Activated CD4-positive, alpha-beta T cell treated with anti-CD3 and anti-CD28 coated beads for 36 hours (primary cell): Measurements from ENCODE around the gene FBXO31. TPM values are rescaled to one million over a fixed set of nuclear protein-coding genes. Genes with fewer than 3 reads are reported as not detected.
A peak's percentile ranks its signal among the peaks of the same experiment; 100 is the strongest.

Experiments used
- ATAC-seq: fragments of 200-7000 bp; cut with Tn5 transposase; one replicate; pipeline ENCODE4 v1.10.0; 2021; ENCODE audit warnings: mild to moderate bottlenecking, moderate library complexity
- CTCF ChIA-PET: fragments of 350-600 bp; sonication (Branson Sonifier 250); formaldehyde crosslinking; loops from one replicate; lab custom pipeline; 2021; ENCODE audit warnings: antibody characterized with exemption; lab: Charles Lee
- POLR2A ChIA-PET: fragments of 350-600 bp; sonication (Branson Sonifier 250); formaldehyde crosslinking; loops from one replicate; lab custom pipeline; 2021; ENCODE audit warnings: antibody characterized with exemption, inconsistent platforms; lab: Charles Lee
- DNase-seq: peaks from one replicate; pipeline ENCODE4 v3.0.0-alpha.2; 2020
- H3K27ac Mint-ChIP-seq: one replicate; pipeline ENCODE4 v1.8.0; 2021; ENCODE audit warnings: mixed read lengths
- H3K27me3 Mint-ChIP-seq: one replicate; pipeline ENCODE4 v1.8.0; 2021; ENCODE audit warnings: mixed read lengths
- H3K36me3 Mint-ChIP-seq: one replicate; pipeline ENCODE4 v1.8.0; 2021; ENCODE audit warnings: low read depth, mixed read lengths
- H3K4me1 Mint-ChIP-seq: one replicate; pipeline ENCODE4 v1.8.0; 2021; ENCODE audit warnings: mixed read lengths
- H3K4me3 Mint-ChIP-seq: one replicate; pipeline ENCODE4 v1.8.0; 2021; ENCODE audit warnings: mild to moderate bottlenecking, moderate library complexity, mixed read lengths
- H3K9me3 Mint-ChIP-seq: one replicate; pipeline ENCODE4 v1.8.0; 2021; ENCODE audit warnings: low read depth, mixed read lengths
- intact Hi-C, 2 experiments: fragments of 100-400 bp; cut with DNase I in 1 of 2; cut with micrococcal nuclease in 1 of 2; formaldehyde crosslinking; loops; one replicate each; pipeline versions ENCODE4 v1.14.2 to v1.15.1; 2022 to 2024; cut with DNase I, micrococcal nuclease
- total RNA-seq, 2 experiments: library from RNA; stranded (reverse); gene quantifications; one replicate each; pipeline ENCODE4 v1.2.3, GENCODE V29; 2021

Gene FBXO31
- total RNA-seq, 2 experiments from 2014 or later, result 26.8 to 33.0 TPM

DNA sequence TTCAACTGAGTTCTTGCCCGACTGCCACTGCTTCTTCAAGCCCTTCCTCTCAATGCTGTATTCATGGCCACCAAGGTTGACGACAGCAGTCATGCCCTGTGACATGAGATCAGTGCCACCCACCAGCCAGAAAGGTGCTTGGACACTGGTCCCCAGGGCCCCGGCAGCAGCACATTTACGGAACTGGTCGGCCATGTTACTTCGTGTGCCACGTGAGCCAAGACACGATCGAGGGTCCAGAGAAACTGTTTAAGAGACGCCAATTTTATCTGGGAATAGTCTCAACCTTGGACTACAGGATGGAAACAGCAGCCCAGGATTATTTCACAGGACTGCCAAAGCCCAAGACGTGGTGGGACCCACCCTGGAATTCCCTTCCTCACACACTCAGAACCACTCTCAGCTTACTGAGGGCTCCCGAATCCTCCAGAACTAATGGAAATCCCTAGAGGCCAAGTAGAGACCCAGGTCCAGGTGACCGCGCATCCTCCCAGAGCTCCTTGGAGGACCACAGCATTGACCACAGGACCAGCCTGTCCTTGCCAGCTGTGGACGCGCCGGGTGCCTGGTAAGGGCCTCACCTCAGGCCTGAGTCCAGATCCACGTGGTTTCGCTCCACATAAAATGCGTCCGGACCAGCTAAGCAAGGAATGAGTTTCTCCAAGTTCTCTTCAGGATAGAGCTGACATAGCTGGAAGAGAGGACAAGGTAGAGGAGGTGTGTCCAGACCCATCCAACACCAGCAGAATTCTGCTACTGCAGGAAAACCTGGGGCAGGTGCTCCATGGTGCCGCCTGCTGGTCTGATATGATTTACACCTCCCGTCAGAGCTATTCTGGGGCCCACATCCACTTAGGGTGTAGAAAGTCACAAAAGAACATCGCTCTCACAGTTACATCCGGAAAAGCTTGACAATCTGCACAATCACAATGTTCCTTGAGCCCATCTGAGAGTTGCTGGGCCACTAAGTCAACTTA, 36.7 kb upstream of the FBXO31 start:
- no peaks in the 10 kb centered on the region for H3K9me3 Mint-ChIP-seq
- no peak overlapping the region for H3K27ac Mint-ChIP-seq
- intact Hi-C loops, result no loop called here
- no peak overlapping the region for H3K4me3 Mint-ChIP-seq
- no peaks in the 10 kb centered on the region for H3K27me3 Mint-ChIP-seq
- DNase-seq (no peak), ATAC-seq (no peak)
- H3K36me3 Mint-ChIP-seq, result peaks cover 24% of the 10 kb centered on the region
- CTCF ChIA-PET, result interaction anchor here (0.5 to 1.0 kb wide), 2 partner anchors 216 to 331 kb away, joined by 3 to 8 read pairs; no protein-coding TSS in a partner anchor
- POLR2A ChIA-PET, result no interaction called here
- H3K4me1 Mint-ChIP-seq, result no peaks in the 10 kb centered on the region

- no peak for ATAC-seq
- intact Hi-C loops, result loop anchor here (5.0 kb wide), 1 partner anchor 124 kb away; no protein-coding TSS in a partner anchor
- ChIA-PET POLR2A (no interaction called here), CTCF (interaction anchor here (0.6 kb wide), 1 partner anchor 134 kb away, joined by 3 read pairs; no protein-coding TSS in a partner anchor)
- Mint-ChIP-seq H3K9me3 (no peaks in the 10 kb centered on the region), H3K4me3 (no peak overlapping the region), H3K36me3 (peaks cover 24% of the 10 kb centered on the region), H3K27ac (no peak overlapping the region), H3K4me1 (no peaks in the 10 kb centered on the region), H3K27me3 (no peaks in the 10 kb centered on the region)
- DNase-seq, result no peak
These were observed 35.1 kb upstream of the FBXO31 start for GRCh38 chr16:87418644-87419043.

DNA sequence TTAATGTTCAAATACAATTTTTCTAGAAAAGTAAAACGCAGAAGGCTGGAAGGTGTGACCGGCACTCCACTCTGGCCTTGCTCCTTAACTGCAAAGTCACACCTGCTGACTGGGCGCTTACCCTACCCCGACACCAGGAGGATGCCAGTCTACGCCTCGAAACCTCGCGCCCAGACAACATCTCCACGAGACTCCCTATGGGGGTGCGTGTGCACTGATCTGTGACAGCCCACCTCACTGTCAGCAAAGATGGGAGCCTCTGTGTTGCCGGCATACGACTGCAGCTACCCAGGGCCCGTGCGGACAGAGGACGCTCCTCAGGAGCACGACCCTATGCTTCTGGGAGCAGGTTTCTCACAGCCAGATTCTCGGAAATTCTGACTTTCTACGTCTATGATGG, 34.6 kb upstream of the FBXO31 start:
- H3K9me3 Mint-ChIP-seq, result no peaks in the 10 kb centered on the region
- no peak for DNase-seq
- CTCF ChIA-PET, result interaction anchor here (2.1 kb wide), 1 partner anchor 218 kb away, joined by 16 read pairs; no protein-coding TSS in a partner anchor
- intact Hi-C loops, result loop anchor here (5.0 kb wide), 1 partner anchor 124 kb away; no protein-coding TSS in a partner anchor
- H3K4me1 Mint-ChIP-seq, result no peaks in the 10 kb centered on the region
- no peaks in the 10 kb centered on the region for H3K27me3 Mint-ChIP-seq
- H3K4me3 Mint-ChIP-seq, result no peak overlapping the region
- peaks cover 24% of the 10 kb centered on the region for H3K36me3 Mint-ChIP-seq
- no peak for ATAC-seq
- no peak overlapping the region for H3K27ac Mint-ChIP-seq
- POLR2A ChIA-PET, result no interaction called here

DNA sequence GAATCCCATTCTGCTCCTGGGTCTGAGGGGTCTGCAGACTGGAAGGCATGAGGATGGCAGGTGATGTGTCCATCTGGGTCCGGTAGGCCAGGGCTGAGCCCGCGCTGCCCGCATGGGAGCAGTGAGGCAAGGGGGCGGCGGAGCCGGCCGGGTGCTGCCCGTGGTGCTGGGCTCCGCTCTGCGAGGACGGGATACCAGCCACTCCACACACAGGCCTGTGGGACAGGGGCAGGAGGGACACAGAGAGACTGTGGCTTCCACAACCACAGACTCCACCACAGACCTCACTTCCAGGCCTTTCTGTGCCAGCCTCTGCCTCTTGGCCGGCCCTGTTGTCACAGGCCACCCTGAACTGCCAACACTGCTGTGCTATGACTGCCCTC, 33.9 kb upstream of the FBXO31 start:
- H3K4me3 Mint-ChIP-seq, result no peak overlapping the region
- no peaks in the 10 kb centered on the region for H3K27me3 Mint-ChIP-seq
- intact Hi-C loops, result loop anchor here (5.0 kb wide), 1 partner anchor 125 kb away; no protein-coding TSS in a partner anchor
- ChIA-PET POLR2A (interaction anchor here (0.6 kb wide), 1 partner anchor 381 kb away, joined by 4 read pairs; no protein-coding TSS in a partner anchor), CTCF (interaction anchor here (0.6 to 2.1 kb wide), 4 partner anchors 23 to 218 kb away, joined by 3 to 16 read pairs (median 4); no protein-coding TSS in a partner anchor)
- no peaks in the 10 kb centered on the region for H3K9me3 Mint-ChIP-seq
- H3K4me1 Mint-ChIP-seq, result no peaks in the 10 kb centered on the region
- DNase-seq (no peak), ATAC-seq (no peak)
- no peak overlapping the region for H3K27ac Mint-ChIP-seq
- peaks cover 20% of the 10 kb centered on the region for H3K36me3 Mint-ChIP-seq

- POLR2A ChIA-PET, result interaction anchor here (0.6 kb wide), 1 partner anchor 381 kb away, joined by 4 read pairs; no protein-coding TSS in a partner anchor
- DNase-seq, result peak; percentile 67
- Mint-ChIP-seq H3K4me3 (no peak overlapping the region), H3K9me3 (no peaks in the 10 kb centered on the region), H3K27me3 (no peaks in the 10 kb centered on the region), H3K4me1 (no peaks in the 10 kb centered on the region), H3K27ac (no peak overlapping the region), H3K36me3 (peaks cover 23% of the 10 kb centered on the region)
- no peak for ATAC-seq
- CTCF ChIA-PET, result interaction anchor here (0.6 to 2.1 kb wide), 9 partner anchors 9 to 219 kb away, joined by 3 to 16 read pairs (median 3); no protein-coding TSS in a partner anchor
- intact Hi-C loops, result loop anchor here (1.0 to 5.0 kb wide), 2 partner anchors 125 to 218 kb away; no protein-coding TSS in a partner anchor
These were observed 33.4 kb upstream of the FBXO31 start for GRCh38 chr16:87416826-87417527.

- no peaks in the 10 kb centered on the region for H3K4me1 Mint-ChIP-seq
- H3K27me3 Mint-ChIP-seq, result no peaks in the 10 kb centered on the region
- POLR2A ChIA-PET, result no interaction called here
- H3K36me3 Mint-ChIP-seq, result peaks cover 26% of the 10 kb centered on the region
- DNase-seq (no peak), ATAC-seq (no peak)
- CTCF ChIA-PET, result interaction anchor here (0.9 to 1.6 kb wide), 2 partner anchors 98 to 221 kb away, joined by 3 to 7 read pairs; partner anchors contain the start of gene C16orf95
- H3K4me3 Mint-ChIP-seq, result no peak overlapping the region
- intact Hi-C loops, result loop anchor here (5.0 kb wide), 1 partner anchor 127 kb away; no protein-coding TSS in a partner anchor
- H3K27ac Mint-ChIP-seq, result no peak overlapping the region
- no peaks in the 10 kb centered on the region for H3K9me3 Mint-ChIP-seq
These were observed 31.9 kb upstream of the FBXO31 start for GRCh38 chr16:87415441-87415840.

DNA sequence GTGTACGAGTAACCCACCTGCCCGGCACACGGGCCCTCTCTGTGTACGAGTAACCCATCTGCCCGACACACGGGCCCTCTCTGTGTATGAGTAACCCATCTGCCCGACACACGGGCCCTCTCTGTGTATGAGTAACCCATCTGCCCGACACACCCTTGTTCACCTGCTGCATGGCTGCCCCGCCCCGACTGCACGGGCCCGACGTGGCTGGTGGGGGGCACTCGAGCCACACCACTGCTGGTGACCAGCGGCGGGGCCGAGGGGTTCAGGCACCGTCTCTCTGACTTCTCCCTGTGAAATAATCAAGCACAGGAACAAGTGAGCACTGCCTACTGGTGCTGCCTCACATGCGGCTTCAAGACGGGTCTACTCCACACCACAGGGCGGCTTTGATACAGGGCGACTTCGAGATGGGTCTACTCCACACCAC, 30.7 kb upstream of the FBXO31 start:
- Mint-ChIP-seq H3K36me3 (peaks cover 28% of the 10 kb centered on the region), H3K27me3 (no peaks in the 10 kb centered on the region), H3K9me3 (no peaks in the 10 kb centered on the region), H3K4me3 (no peak overlapping the region), H3K27ac (no peak overlapping the region), H3K4me1 (no peaks in the 10 kb centered on the region)
- peak; percentile 41 for DNase-seq
- ChIA-PET POLR2A (no interaction called here), CTCF (interaction anchor here (1.6 kb wide), 1 partner anchor 222 kb away, joined by 7 read pairs; no protein-coding TSS in a partner anchor)
- intact Hi-C loops, result no loop called here
- ATAC-seq, result peak; percentile 70

DNA sequence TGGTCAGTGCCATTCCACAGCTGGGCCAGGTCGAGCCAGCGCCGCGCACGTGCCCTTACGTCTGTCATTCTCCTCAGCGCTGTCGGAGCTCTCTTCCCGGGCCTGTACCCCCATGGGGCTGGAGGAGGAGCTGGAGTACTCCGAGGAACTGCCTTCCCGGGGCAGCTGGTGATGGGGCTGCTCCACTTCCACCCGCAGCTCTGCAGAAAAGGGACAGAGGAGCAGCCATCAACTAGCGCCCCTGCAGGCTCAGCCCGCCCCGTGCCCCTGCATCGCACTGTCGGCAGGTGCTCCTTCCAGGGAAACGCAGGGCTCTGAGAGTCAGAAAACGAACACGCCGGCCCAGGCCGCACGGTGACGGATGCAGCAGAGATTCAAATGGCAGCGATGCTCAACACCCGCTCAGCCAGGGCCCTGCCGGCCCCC, 29.4 kb upstream of the FBXO31 start:
- CTCF ChIA-PET, result interaction anchor here (1.5 kb wide), 1 partner anchor 25 kb away, joined by 3 read pairs; no protein-coding TSS in a partner anchor
- Mint-ChIP-seq H3K36me3 (peaks cover 27% of the 10 kb centered on the region), H3K27ac (no peak overlapping the region), H3K27me3 (no peaks in the 10 kb centered on the region), H3K4me3 (no peak overlapping the region), H3K4me1 (no peaks in the 10 kb centered on the region), H3K9me3 (no peaks in the 10 kb centered on the region)
- intact Hi-C loops, result no loop called here
- DNase-seq (no peak), ATAC-seq (no peak)
- POLR2A ChIA-PET, result no interaction called here

DNA sequence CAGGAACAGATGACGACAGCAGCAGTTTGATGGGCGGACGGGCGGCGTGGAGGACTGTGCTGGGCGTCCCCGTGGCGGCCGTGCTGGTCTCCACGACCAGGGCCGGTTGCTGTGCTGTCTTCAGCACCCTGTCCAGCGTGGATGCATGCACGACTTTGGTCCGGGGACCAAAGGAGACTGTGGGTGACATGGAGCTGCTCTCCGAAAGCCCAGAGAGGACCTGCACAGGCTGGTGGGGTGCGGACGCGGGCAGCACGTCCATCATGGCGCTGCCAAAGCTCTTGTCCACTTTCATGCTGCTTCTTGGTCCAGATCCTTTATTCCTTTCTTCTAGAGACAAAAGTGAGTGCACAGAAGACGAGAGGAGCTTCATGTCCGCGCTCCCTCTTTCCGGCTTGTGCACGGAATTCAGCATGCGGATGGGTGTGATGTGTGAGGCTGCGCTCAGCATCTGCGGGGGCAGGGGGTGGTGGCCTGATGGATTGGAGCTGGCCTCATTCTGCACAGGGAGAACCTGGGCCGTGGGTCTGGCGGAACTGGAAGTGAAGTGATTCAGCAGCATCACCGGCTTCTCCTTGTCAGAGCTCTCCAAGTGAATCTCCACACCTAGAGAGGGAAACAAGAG, 28.9 kb upstream of the FBXO31 start:
- Mint-ChIP-seq H3K36me3 (peaks cover 27% of the 10 kb centered on the region), H3K27ac (no peak overlapping the region), H3K4me3 (no peak overlapping the region), H3K4me1 (peaks cover under 1% of the 10 kb centered on the region), H3K27me3 (no peaks in the 10 kb centered on the region), H3K9me3 (no peaks in the 10 kb centered on the region)
- ChIA-PET CTCF (interaction anchor here (0.6 to 1.5 kb wide), 2 partner anchors 9 to 24 kb away, joined by 3 to 4 read pairs; no protein-coding TSS in a partner anchor), POLR2A (no interaction called here)
- ATAC-seq (no peak), DNase-seq (no peak)
- intact Hi-C loops, result no loop called here

DNA sequence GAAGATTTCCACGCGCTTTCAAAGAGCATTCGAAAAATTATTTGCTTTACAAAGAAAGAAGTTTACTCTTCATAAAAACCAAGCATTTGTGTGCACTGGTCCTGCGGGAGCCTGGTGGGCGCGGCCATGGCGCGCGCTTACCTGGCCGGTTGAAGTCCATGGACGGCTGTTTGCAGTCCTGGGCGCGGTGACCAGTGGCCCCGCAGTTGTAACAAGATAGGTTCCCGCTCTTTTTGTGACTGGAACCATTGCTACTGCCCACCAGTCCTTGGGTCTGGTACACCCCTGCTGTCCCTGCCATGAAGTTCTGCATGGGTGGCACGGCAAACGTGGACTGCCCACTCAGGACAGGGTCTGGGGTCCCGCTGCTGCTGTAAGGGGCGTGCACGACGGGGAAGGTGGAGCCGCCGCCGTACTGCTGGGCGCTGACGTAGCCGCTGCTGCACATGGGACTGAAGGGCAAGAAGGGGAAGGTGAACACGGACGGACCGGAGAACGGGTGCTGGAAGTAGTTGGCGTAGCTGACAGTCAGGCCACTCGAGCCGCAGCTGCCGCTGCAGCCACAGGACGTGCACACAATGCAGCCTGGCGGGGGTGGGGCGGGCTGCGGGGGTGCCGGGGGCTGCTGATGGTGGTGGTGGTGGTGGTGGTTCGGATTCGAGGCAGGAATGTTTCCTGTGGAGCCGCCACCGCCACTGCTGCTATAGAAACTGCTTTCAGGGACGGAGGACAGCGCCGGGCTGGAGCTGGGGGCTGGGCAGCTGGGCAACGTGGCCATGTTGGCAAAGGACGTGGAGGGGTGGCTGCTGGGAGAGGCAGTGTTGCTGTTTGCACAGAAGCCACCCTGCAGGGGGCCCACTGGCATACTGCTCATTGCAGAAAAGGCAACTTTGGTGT, 28.0 kb upstream of the FBXO31 start:
- intact Hi-C loops, result no loop called here
- CTCF ChIA-PET, result interaction anchor here (0.6 to 1.5 kb wide), 2 partner anchors 10 to 23 kb away, joined by 3 to 4 read pairs; no protein-coding TSS in a partner anchor

More for the DNA sequence above, 28.0 kb upstream of the FBXO31 start:
- Mint-ChIP-seq H3K4me3 (no peak overlapping the region), H3K4me1 (peaks cover 2% of the 10 kb centered on the region), H3K36me3 (peaks cover 27% of the 10 kb centered on the region), H3K27ac (no peak overlapping the region), H3K9me3 (no peaks in the 10 kb centered on the region), H3K27me3 (no peaks in the 10 kb centered on the region)
- POLR2A ChIA-PET, result no interaction called here
- no peak for ATAC-seq
- DNase-seq, result no peak
